ENCODE data around the gene GPR15.

The GPR15 gene

DNA sequence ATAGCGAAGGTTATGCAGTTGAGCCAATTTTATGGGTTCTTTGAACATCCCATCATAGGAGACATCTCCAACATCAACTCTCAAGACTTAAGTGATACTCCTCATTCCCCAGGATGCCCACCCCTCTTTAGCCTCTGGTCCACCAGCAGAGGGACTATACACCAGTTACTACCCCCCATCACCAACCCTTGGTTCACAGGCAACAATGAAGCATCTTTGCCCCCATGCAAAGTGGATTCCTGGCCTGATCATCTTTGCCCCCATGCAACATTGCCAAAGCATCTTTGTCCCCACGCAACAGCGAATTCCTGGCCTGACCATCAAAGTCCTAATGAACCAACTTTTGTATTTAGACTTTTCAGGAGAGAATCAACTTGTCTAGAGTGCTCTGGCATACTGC is 19.1 kb downstream of the GPR15 start:
- Histone ChIP-seq H3K9me3 (ENCODE audit: control insufficient read depth, insufficient read depth, low read length) (no peaks in the 10 kb centered on the region), H3F3A (ENCODE audit: control insufficient read depth, insufficient read depth) (no peaks in the 10 kb centered on the region), H3K4me3 (ENCODE audit: low read length) (no peak overlapping the region), H3K36me3 (ENCODE audit: control insufficient read depth, low read length) (no peaks in the 10 kb centered on the region), H4K20me1 (ENCODE audit: control insufficient read depth, insufficient read depth, low read depth, low read length) (no peaks in the 10 kb centered on the region), H3K4me1 (ENCODE audit: control insufficient read depth, low read length) (peaks cover 53% of the 10 kb centered on the region), H3K9me2 (replicated peaks; ENCODE audit: control insufficient read depth, low read length) (no peaks in the 10 kb centered on the region), H3K27me3 (ENCODE audit: control insufficient read depth, low read length) (no peaks in the 10 kb centered on the region), H3K79me2 (ENCODE audit: control insufficient read depth, low read length) (no peaks in the 10 kb centered on the region), H3K27ac (ENCODE audit: low read depth, low read length) (no peak overlapping the region), H3K4me2 (ENCODE audit: low read length) (no peak overlapping the region)
- TF ChIP-seq EZH2phosphoT487 (IDR thresholded peaks at IDR 0.05; ENCODE audit: borderline replicate concordance, low read length): no peak

DNA sequence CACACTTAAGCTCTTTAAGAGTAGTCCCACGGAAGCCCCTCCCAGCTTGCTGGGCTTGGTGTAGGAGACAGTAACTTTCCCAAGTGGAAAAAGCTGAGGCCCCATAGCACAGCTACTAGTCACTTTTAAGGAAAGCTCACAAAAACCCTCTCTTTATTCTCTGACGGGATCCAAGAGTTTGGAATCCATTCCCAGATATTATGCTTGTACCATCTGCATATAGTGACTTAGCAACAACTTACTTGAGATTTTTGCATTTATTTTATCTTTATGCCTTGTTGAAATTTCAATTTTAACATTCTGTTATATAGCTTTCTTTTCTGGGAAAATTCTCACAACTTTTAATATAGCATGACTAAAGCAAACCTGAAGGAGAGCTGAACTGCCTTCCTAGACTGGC is 19.5 kb downstream of the GPR15 start:
- no peak for TF ChIP-seq EZH2phosphoT487 (IDR thresholded peaks at IDR 0.05; ENCODE audit: borderline replicate concordance, low read length)
- TF ChIP-seq, protein P1, sequence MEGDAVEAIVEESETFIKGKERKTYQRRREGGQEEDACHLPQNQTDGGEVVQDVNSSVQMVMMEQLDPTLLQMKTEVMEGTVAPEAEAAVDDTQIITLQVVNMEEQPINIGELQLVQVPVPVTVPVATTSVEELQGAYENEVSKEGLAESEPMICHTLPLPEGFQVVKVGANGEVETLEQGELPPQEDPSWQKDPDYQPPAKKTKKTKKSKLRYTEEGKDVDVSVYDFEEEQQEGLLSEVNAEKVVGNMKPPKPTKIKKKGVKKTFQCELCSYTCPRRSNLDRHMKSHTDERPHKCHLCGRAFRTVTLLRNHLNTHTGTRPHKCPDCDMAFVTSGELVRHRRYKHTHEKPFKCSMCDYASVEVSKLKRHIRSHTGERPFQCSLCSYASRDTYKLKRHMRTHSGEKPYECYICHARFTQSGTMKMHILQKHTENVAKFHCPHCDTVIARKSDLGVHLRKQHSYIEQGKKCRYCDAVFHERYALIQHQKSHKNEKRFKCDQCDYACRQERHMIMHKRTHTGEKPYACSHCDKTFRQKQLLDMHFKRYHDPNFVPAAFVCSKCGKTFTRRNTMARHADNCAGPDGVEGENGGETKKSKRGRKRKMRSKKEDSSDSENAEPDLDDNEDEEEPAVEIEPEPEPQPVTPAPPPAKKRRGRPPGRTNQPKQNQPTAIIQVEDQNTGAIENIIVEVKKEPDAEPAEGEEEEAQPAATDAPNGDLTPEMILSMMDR (IDR thresholded peaks at IDR 0.05; ENCODE audit: low read depth, low read length, poor library complexity, severe bottlenecking): no peak
- Histone ChIP-seq H3K27me3 (ENCODE audit: control insufficient read depth, low read length) (no peaks in the 10 kb centered on the region), H3K4me1 (ENCODE audit: control insufficient read depth, low read length) (peaks cover 53% of the 10 kb centered on the region), H3K9me2 (replicated peaks; ENCODE audit: control insufficient read depth, low read length) (no peaks in the 10 kb centered on the region), H3K79me2 (ENCODE audit: control insufficient read depth, low read length) (no peaks in the 10 kb centered on the region), H3F3A (ENCODE audit: control insufficient read depth, insufficient read depth) (no peaks in the 10 kb centered on the region), H3K4me3 (ENCODE audit: low read length) (no peak overlapping the region), H3K36me3 (ENCODE audit: control insufficient read depth, low read length) (no peaks in the 10 kb centered on the region), H3K9me3 (ENCODE audit: control insufficient read depth, insufficient read depth, low read length) (no peaks in the 10 kb centered on the region), H4K20me1 (ENCODE audit: control insufficient read depth, insufficient read depth, low read depth, low read length) (no peaks in the 10 kb centered on the region), H3K4me2 (ENCODE audit: low read length) (no peak overlapping the region), H3K27ac (ENCODE audit: low read depth, low read length) (no peak overlapping the region)

DNA sequence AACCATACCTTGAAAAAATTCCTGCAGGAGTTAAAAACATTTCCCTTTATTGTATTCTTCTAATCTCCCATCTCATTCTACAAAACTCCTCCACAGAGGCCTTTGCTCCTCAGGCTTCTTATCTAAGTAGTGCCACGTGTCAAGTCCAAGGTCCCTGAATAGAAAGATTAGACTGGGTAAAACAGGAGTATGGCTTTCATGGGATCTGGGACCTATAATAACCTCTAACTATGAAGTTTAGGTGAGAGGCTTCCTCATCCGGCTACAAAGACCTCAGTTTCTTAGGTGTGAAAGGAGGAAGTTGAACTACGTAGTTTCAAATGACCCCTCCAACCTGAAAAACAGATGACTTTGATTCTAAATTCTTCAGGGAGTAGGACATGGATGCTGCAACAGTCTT is 20.0 kb downstream of the GPR15 start:
- H3K4me2 ChIP-seq (ENCODE audit: low read length): peak overlapping the region; percentile 24; the same call in 1 of the 2 replicates
- H3K4me1 ChIP-seq (ENCODE audit: control insufficient read depth, low read length): peaks cover 57% of the 10 kb centered on the region
- H3K27me3 ChIP-seq (ENCODE audit: control insufficient read depth, low read length): no peaks in the 10 kb centered on the region
- no peaks in the 10 kb centered on the region for H4K20me1 ChIP-seq (ENCODE audit: control insufficient read depth, insufficient read depth, low read depth, low read length)
- no peak overlapping the region for H3K4me3 ChIP-seq (ENCODE audit: low read length)
- no peaks in the 10 kb centered on the region for H3K9me3 ChIP-seq (ENCODE audit: control insufficient read depth, insufficient read depth, low read length)
- H3K36me3 ChIP-seq (ENCODE audit: control insufficient read depth, low read length): no peaks in the 10 kb centered on the region
- H3K79me2 ChIP-seq (ENCODE audit: control insufficient read depth, low read length): no peaks in the 10 kb centered on the region
- no peak overlapping the region for H3K27ac ChIP-seq (ENCODE audit: low read depth, low read length)
- H3F3A ChIP-seq (ENCODE audit: control insufficient read depth, insufficient read depth): no peaks in the 10 kb centered on the region
- no peaks in the 10 kb centered on the region for H3K9me2 ChIP-seq (replicated peaks; ENCODE audit: control insufficient read depth, low read length)
- TF ChIP-seq, protein P1 (IDR thresholded peaks at IDR 0.05; ENCODE audit: low read depth, low read length, poor library complexity, severe bottlenecking): no peak
- TF ChIP-seq EZH2phosphoT487 (IDR thresholded peaks at IDR 0.05; ENCODE audit: borderline replicate concordance, low read length): no peak

DNA sequence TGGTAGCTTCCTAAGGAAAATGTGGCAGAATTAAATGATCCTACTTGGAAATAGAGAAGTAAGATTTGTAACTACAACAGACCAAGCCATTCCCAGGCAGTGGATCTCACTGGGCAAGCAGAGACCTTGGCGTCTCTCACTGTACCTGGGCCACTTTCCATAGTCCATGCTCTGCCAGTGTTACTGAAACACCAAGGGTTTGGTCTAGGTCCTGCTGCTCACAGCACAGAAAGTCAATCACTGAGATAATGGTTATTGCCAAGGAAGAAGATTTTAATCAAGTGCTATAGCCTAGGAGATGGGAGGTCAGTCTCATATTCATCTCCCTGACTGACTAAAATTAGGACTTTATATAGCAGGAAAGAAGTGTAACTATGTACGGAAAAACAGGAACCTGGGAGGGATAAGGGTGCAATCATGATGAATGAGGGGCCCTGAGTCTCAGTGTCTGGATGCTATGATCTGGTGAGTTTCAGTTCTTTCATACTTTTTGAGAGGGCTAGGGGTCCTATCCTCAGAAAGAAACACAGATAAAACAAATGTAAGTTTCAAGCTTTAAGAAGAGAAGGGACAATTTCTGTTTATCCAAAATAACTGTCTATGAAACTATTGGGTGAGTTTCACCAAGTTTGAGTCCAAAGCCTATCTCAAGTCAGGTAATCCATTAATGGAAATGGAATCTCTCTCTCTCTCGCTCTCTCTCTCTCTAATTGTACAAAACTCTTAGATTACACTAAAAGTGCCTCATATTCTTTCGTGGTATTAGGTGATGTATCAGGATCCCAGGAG is 20.6 kb downstream of the GPR15 start:
- Histone ChIP-seq H3K4me1 (ENCODE audit: control insufficient read depth, low read length) (peaks cover 63% of the 10 kb centered on the region), H3K79me2 (ENCODE audit: control insufficient read depth, low read length) (no peaks in the 10 kb centered on the region), H3K4me2 (ENCODE audit: low read length) (peak overlapping the region; percentile 24; the same call in 1 of the 2 replicates), H3K9me3 (ENCODE audit: control insufficient read depth, insufficient read depth, low read length) (no peaks in the 10 kb centered on the region), H3K27ac (ENCODE audit: low read depth, low read length) (no peak overlapping the region), H3K27me3 (ENCODE audit: control insufficient read depth, low read length) (no peaks in the 10 kb centered on the region), H3K36me3 (ENCODE audit: control insufficient read depth, low read length) (no peaks in the 10 kb centered on the region), H3K4me3 (ENCODE audit: low read length) (no peak overlapping the region), H3F3A (ENCODE audit: control insufficient read depth, insufficient read depth) (no peaks in the 10 kb centered on the region), H4K20me1 (ENCODE audit: control insufficient read depth, insufficient read depth, low read depth, low read length) (no peaks in the 10 kb centered on the region), H3K9me2 (replicated peaks; ENCODE audit: control insufficient read depth, low read length) (no peaks in the 10 kb centered on the region)
- TF ChIP-seq, protein P1 (IDR thresholded peaks at IDR 0.05; ENCODE audit: low read depth, low read length, poor library complexity, severe bottlenecking): no peak
- no peak for TF ChIP-seq EZH2phosphoT487 (IDR thresholded peaks at IDR 0.05; ENCODE audit: borderline replicate concordance, low read length)

All from DOHH2 (cell line).